Activated T-helper 1 cell treated with anti-CD3 and anti-CD28 coated beads, Interleukin-12 subunit alpha, Interleukin-12 subunit beta, Interleukin-2, Interleukin-4 antibody, amounts not matched to agents 30 ng/mL and 10 ng/mL and 1 ng/mL, durations not matched to agents 14 hours and 24 hours and 36 hours (primary cell): ENCODE measurements around the gene CMTM8. TPM values are rescaled to one million over a fixed set of nuclear protein-coding genes. Genes with fewer than 3 reads are reported as not detected.

Source experiments
- DNase-seq: peaks from one replicate; pipeline ENCODE4 v3.0.0; 2021; ENCODE audit warnings: low spot score
- H3K27ac Mint-ChIP-seq: one replicate; pipeline ENCODE4 v1.8.0; 2021; ENCODE audit warnings: mild to moderate bottlenecking, mixed read lengths
- H3K27me3 Mint-ChIP-seq: one replicate; pipeline ENCODE4 v1.8.0; 2022; ENCODE audit warnings: mild to moderate bottlenecking, moderate library complexity, mixed read lengths; ENCODE audit not compliant: insufficient read depth
- H3K36me3 Mint-ChIP-seq: one replicate; pipeline ENCODE4 v1.8.0; 2021; ENCODE audit warnings: low read depth, mixed read lengths
- H3K4me1 Mint-ChIP-seq: one replicate; pipeline ENCODE4 v1.8.0; 2021; ENCODE audit warnings: low read depth, mixed read lengths
- H3K4me3 Mint-ChIP-seq: one replicate; pipeline ENCODE4 v1.8.0; 2021; ENCODE audit warnings: mild to moderate bottlenecking, moderate library complexity, mixed read lengths
- H3K9me3 Mint-ChIP-seq: one replicate; pipeline ENCODE4 v1.8.0; 2021; ENCODE audit warnings: mixed read lengths
- intact Hi-C: fragments of 100-400 bp; cut with micrococcal nuclease; formaldehyde crosslinking; loops from one replicate; pipeline ENCODE4 v1.15.1; 2024
- total RNA-seq: library from RNA; stranded (reverse); gene quantifications from 2 replicates; pipeline ENCODE4 v1.2.3, GENCODE V29; 2022

The CMTM8 gene
- total RNA-seq, 1 donor from 2014 or later, result 5.7 TPM

DNA sequence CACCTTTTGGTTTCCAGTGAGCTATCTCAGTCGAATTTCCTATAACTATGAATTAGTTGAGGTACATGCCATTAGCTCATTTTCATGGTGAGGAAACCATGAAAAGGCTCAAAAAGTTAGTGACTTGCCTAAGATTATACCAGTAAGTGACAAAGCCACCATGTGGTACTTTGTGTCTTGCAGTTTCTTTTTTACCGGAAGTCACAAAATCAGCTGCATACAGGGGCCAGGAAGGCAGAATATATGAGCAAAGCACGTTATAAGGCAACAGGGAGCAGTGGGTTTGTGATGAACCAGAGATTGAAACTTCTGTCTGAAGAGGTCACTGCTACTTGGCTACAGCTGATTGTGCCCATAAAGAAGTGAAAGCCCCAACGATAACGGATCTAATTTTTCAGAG lies 50.3 kb downstream of the CMTM8 start:
- Mint-ChIP-seq H3K27ac (peak overlapping the region; percentile 61), H3K27me3 (no peaks in the 10 kb centered on the region), H3K9me3 (no peaks in the 10 kb centered on the region), H3K4me1 (peaks cover 28% of the 10 kb centered on the region), H3K4me3 (no peak overlapping the region), H3K36me3 (no peaks in the 10 kb centered on the region)
- intact Hi-C loops, result no loop called here
- DNase-seq, result no peak

DNA sequence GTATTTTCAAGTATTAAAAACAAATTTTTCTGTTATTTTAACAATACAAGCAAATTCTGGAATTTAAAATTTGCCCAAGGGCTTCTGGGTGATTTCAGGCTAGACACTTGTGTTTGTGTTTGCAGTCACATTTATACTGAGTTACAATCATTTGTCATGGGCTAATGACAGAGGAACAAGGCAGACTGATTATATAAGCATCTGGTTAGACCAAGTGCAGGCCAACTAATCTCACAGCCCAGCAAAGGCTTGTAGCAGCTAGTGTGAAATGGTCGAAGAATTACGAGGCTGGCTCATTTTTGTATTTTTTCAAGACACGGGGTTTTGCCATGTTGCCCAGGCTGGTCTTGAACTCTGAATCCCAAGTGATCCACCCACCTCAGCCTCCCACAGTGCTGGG lies 52.1 kb downstream of the CMTM8 start:
- H3K4me3 Mint-ChIP-seq, result no peak overlapping the region
- no peaks in the 10 kb centered on the region for H3K9me3 Mint-ChIP-seq
- no peak for DNase-seq
- no peaks in the 10 kb centered on the region for H3K27me3 Mint-ChIP-seq
- intact Hi-C loops, result no loop called here
- H3K36me3 Mint-ChIP-seq, result no peaks in the 10 kb centered on the region
- H3K27ac Mint-ChIP-seq, result no peak overlapping the region
- peaks cover 21% of the 10 kb centered on the region for H3K4me1 Mint-ChIP-seq

DNA sequence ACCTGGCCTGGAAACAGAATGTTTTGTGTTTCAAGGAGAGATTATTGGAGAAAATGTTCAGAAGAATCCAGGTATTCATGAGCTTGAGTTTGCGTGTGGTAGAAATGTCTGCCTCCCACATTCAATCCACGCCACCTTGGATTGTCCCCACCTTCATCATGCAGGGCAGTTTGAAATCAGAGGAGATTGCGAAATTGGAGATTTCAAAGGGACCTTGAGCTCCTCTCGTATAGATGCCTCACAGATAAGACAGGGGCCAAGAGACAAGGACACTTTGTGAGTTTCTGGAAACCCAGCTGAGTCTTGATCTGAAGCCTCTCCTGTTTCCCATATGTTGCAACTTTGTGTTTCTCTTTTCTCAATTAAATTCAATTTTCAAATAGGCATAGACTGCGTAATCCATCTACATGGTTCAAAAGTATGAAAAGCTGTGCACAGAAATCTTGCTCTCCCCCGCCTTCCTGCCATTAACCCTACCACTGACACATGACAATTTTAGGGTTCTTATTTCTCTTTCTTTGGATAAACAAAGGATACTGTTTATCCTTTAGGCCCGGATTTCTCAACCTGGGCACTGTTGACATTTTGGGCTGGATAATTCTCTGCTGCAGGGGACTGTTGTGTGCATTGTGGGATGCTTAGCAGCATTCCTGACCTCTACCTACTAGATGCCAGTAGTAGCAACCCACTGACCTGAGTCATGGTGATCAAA lies 53.8 kb downstream of the CMTM8 start:
- Mint-ChIP-seq H3K4me1 (peaks cover 32% of the 10 kb centered on the region), H3K27me3 (no peaks in the 10 kb centered on the region), H3K36me3 (no peaks in the 10 kb centered on the region), H3K4me3 (no peak overlapping the region), H3K27ac (no peak overlapping the region), H3K9me3 (no peaks in the 10 kb centered on the region)
- intact Hi-C loops, result no loop called here
- DNase-seq, result no peak

DNA sequence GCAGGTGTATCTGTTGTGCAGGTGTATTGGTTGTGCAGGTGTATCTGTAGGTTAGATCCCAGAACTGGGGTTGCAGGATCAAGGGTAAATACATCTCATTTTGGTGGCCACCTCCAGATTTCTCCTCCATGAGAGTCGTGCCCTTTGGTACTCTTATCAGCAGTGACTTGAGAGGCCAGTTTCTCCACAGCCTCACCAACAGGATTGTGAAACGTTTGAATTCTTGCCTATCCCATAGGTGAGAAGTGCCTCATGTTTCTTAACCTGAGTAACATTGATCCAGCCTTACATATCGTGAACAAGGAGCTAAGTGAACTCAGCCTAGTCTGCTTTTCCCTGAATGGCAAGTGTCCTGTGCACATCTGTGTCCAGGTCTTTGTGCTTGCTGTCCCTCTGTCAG lies 55.4 kb downstream of the CMTM8 start:
- Mint-ChIP-seq H3K9me3 (no peaks in the 10 kb centered on the region), H3K27me3 (no peaks in the 10 kb centered on the region), H3K4me3 (no peak overlapping the region), H3K36me3 (no peaks in the 10 kb centered on the region), H3K4me1 (peaks cover 35% of the 10 kb centered on the region), H3K27ac (no peak overlapping the region)
- intact Hi-C loops, result no loop called here
- no peak for DNase-seq

DNA sequence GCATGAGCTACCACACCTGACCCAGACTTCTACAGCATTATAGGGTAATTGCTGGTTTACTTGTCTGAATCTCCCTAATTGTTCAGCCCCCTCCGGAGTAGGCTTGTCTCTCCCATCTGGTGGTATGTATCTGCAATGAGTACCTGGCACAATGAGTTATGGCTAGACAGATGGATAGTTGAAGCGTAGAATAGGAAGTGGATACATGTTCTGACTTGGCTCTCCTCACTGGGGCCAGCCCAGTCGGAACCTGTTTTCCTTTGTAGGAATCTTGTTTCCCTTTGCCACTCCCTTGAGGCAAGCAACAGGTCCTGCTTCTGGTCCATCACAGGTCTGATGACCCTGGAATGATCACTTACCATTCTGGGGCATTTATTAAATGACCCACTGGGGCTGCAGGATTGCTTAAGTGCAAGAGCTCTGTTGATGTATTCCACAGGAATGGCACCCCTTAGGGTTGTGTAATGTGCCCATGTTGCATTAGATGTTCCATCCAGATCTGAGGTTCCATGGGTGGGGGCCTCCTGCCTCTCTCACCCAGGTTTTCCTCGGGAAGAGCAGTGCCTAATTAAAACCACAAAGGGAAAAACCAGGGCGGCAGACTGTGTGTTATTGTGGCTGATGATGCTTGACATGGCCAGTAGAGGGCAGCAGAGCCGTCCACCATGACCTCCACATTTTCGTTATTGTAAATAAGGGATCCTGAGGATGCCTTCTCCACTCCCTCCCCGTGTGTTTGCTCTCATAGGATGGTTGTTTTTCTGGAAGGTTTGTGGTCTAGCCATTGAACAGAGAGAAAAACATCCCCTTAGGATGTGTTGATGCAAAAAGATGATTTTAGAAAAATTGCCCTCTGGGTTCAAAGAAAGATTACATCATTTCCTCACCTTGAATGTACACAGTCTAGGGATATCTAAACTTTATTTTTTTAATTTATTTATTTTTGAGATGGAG lies 58.0 kb downstream of the CMTM8 start:
- Mint-ChIP-seq H3K27ac (peak overlapping the region; percentile 84), H3K4me1 (peaks cover 43% of the 10 kb centered on the region), H3K27me3 (no peaks in the 10 kb centered on the region), H3K36me3 (peaks cover 6% of the 10 kb centered on the region), H3K9me3 (no peaks in the 10 kb centered on the region), H3K4me3 (peak overlapping the region; percentile 43)
- intact Hi-C loops, result loop anchor here (1.0 to 5.0 kb wide), 11 partner anchors 9 to 276 kb away; partner anchors contain the start of genes CMTM8 and DYNC1LI1
- peak; percentile 52 for DNase-seq

DNA sequence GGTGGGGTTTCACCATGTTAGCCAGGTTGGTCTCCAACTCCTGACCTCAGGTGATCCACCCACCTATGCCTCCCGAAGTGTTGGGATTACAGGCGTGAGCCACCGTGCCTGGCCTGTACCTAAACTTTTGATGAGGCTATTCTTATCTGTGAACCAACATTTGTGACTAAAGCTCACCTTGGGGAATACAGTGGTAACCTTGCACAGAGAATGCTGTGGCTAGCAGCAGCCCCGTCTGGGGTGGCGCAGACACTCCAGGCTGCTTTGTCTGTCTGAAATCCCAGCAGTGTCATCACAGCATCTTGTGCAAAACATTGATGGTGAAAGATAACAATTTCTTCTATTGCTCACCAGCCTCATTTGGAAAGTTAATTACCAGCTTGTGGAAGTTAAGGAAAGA lies 58.9 kb downstream of the CMTM8 start:
- Mint-ChIP-seq H3K27ac (peak overlapping the region; percentile 28), H3K36me3 (peaks cover 6% of the 10 kb centered on the region), H3K4me3 (peak overlapping the region; percentile 50), H3K4me1 (peaks cover 45% of the 10 kb centered on the region), H3K9me3 (no peaks in the 10 kb centered on the region), H3K27me3 (no peaks in the 10 kb centered on the region)
- DNase-seq, result peak; percentile 44
- intact Hi-C loops, result loop anchor here (1.0 to 5.0 kb wide), 4 partner anchors 8 to 275 kb away; partner anchors contain the start of genes CMTM8 and DYNC1LI1

DNA sequence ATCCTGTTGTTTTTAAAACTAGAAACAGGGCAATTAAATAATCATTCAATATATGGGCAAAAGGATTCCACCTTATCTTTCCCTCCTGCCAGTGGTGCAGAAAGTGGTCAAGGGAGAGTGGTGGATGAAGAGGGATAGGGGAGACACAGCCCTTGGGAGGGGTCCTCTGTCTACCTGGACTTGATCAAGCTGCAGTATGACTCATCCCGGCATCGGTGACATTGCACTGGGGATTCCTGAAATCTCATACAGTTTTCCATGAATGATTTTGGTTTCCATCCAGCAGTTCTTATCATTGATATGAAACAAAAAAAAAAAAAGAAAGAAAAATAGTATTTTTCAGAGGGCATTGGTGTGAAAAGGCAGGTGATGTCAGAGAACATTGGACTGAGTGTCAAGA lies 62.9 kb downstream of the CMTM8 start:
- intact Hi-C loops, result loop anchor here (10.0 kb wide), 1 partner anchor 383 kb away; the partner anchor contains the start of gene CNOT10
- Mint-ChIP-seq H3K4me3 (no peak overlapping the region), H3K4me1 (peaks cover 74% of the 10 kb centered on the region), H3K36me3 (peaks cover 9% of the 10 kb centered on the region), H3K9me3 (no peaks in the 10 kb centered on the region), H3K27me3 (no peaks in the 10 kb centered on the region), H3K27ac (peak overlapping the region; percentile 47)
- no peak for DNase-seq

DNA sequence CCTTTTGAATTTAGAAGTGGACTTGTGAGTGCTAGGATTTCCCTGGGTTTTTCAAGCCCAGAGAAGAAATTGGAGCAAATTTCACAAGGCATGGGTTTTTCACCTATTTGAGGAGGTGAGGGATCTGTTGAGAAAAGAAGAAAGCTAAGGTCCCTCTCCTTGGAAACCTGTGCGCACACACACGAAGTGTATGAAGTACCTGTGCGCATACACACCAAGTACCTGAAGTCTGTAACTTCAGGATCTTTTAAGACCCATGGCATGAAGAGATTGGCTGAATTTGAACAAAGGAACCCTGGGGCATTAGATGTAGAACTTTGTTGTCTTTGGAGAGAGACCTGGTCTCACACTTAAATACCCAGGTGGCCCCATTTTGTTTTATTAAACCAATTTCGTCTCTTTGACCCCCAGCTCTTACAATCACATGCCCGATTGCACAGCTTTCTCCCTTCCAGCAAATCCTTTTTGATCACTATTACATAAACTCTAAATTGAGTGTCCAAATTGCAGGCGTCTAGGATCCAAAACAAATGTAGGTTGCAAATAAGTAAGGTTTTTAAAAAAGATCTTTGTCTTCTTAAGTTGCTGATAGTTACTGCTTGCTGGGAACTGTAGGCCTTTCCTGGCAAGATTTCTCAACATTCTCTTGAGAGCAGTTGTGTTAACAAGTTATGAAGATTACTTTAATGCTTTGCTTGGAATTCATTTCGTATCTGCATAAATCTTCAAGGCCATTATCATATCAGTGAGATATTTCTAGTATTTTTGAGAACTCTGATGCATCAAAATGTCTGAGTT lies 64.3 kb downstream of the CMTM8 start:
- peaks cover 12% of the 10 kb centered on the region for H3K36me3 Mint-ChIP-seq
- peak overlapping the region; percentile 85 for H3K27ac Mint-ChIP-seq
- H3K4me3 Mint-ChIP-seq, result peak overlapping the region; percentile 48
- no peaks in the 10 kb centered on the region for H3K27me3 Mint-ChIP-seq
- peaks cover 70% of the 10 kb centered on the region for H3K4me1 Mint-ChIP-seq
- intact Hi-C loops, result loop anchor here (1.0 to 10.0 kb wide), 3 partner anchors 12 to 382 kb away; partner anchors contain the start of gene CNOT10
- no peaks in the 10 kb centered on the region for H3K9me3 Mint-ChIP-seq
- DNase-seq, result no peak

DNA sequence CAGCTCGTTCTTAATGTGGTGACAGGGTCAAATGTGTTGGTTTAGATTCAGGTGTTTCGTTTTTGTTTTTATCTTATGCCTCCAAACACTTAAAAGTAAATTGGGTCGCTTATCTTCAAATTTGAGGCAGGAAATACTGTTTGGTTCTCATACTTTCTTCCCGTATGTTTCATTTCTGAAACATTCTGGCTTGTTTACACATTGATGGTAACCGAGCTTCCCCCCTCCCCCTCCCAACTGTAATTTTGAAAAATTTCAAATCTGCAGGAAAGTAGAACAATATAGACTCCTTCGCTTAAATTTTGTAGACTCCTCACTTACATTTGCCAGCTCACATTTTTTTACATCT lies 64.9 kb downstream of the CMTM8 start:
- Mint-ChIP-seq H3K36me3 (peaks cover 16% of the 10 kb centered on the region), H3K27ac (peak overlapping the region; percentile 85), H3K4me1 (peaks cover 74% of the 10 kb centered on the region), H3K27me3 (no peaks in the 10 kb centered on the region), H3K4me3 (peak overlapping the region; percentile 48), H3K9me3 (no peaks in the 10 kb centered on the region)
- peak; percentile 16 for DNase-seq
- intact Hi-C loops, result loop anchor here (1.0 to 10.0 kb wide), 3 partner anchors 11 to 381 kb away; partner anchors contain the start of gene CNOT10

DNA sequence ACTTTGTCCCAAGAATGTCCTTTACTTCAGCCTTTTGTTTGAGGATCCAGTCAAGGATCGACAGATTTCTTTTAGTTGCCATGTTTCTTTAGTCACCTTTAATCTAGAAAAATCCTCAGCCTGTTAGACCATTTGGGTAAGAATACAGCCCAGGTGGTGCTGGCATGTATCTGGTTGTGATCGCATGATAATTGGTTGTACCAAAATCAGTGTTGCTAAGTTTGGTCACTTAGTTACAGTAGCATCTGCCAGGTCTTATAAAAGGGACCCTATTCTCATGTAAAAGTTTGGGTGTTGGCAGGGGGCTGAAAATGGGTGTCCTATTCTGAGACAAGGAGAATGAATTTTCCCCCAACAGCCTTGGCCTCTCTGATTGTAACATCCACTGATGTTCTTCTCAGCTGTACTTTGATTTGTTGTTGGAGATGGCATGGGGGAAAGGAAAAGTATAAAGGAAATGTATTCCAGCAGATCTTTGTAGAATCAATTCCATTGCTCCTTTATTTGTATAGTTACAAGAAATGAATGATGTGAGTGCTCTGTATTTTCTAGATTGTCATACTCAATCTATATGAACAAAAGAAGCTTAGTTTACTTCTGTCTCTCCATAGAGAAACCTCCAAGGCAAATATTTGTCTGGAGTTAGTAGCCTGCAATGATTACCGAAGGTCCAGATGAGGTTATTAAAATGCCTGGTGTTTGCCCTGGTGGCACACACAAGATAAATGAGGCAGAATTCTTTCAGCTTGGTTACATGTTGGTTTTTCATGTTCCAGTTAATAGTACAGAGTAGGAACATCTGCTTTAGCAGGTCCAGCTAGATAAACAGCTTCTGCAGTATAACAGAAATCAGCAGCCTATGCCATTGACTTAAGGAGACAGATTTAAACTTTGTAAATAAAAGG lies 65.7 kb downstream of the CMTM8 start:
- no peaks in the 10 kb centered on the region for H3K27me3 Mint-ChIP-seq
- H3K4me1 Mint-ChIP-seq, result peaks cover 79% of the 10 kb centered on the region
- peak overlapping the region; percentile 21 for H3K4me3 Mint-ChIP-seq
- H3K36me3 Mint-ChIP-seq, result peaks cover 16% of the 10 kb centered on the region
- no peak for DNase-seq
- H3K9me3 Mint-ChIP-seq, result no peaks in the 10 kb centered on the region
- intact Hi-C loops, result loop anchor here (1.0 to 10.0 kb wide), 3 partner anchors 10 to 381 kb away; partner anchors contain the start of gene CNOT10
- H3K27ac Mint-ChIP-seq, result peak overlapping the region; percentile 30

DNA sequence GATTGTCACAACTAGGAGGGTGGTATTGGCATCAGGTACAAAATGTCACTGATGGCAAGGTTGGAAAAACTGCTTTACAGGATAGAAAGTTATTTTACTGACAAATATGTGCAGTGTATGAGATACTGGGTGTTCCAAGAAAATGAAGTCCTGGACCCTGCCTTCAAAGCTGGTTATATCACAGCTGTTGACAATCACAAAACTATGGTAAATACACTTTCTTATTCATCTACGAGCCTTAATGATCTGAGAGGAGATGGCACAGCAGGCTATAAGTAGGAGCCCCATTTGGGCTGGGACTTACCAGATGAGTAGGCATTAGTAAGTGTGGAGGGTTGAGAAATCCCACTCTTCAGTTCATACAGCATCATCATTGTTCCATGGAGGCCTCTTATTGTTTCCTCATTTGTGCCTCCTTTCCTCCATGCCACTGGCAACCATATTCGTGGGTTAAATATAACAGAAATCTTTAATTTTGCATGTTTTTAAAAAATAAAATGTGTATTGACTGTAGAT lies 66.9 kb downstream of the CMTM8 start:
- peaks cover 79% of the 10 kb centered on the region for H3K4me1 Mint-ChIP-seq
- H3K4me3 Mint-ChIP-seq, result no peak overlapping the region
- no peaks in the 10 kb centered on the region for H3K27me3 Mint-ChIP-seq
- H3K27ac Mint-ChIP-seq, result no peak overlapping the region
- DNase-seq, result no peak
- intact Hi-C loops, result loop anchor here (1.0 to 10.0 kb wide), 2 partner anchors 8 to 379 kb away; partner anchors contain the start of gene CNOT10
- peaks cover 12% of the 10 kb centered on the region for H3K36me3 Mint-ChIP-seq
- H3K9me3 Mint-ChIP-seq, result no peaks in the 10 kb centered on the region
